ENCODE results near the gene WASL. TPM values are rescaled to one million over a fixed set of nuclear protein-coding genes. Genes with fewer than 3 reads are reported as not detected.

The WASL gene
- total RNA-seq, 1 donor from 2014 or later = 36.0 TPM

DNA sequence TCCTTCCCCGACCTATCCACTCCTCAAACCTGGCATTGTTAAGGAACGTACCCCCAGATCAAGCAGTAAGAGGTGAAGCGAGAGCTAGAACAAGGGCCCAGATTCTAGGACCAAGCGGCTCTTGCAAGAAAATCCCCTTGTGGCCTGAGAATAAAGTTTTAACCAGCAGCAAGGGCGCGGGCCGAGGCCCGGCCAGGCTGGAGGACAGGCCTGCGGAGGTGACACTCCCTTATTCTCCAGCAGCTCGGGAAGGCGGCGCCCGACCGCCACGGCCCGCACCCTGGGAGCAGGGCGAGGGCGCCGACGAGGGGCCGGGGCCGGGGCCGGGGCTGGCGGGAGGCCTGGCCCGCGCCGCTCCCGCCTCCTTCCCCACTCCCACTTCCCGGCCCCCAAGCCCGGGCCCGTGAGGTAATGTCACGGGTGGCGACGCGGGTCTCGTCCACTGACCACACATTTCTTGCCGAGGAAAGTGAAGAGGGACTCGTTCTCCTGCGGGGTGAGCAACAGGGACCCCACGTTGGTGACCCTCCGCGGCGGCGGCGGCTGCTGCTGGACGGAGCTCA is 551 bp downstream of the WASL start:
- Histone ChIP-seq H2AFZ (ENCODE audit: low read depth, low read length) (peak overlapping the region; percentile 93), H3K4me2 (ENCODE audit: low read length) (peak overlapping the region; percentile 98), H3K9me3 (ENCODE audit: insufficient read depth, low read depth, low read length) (no peaks in the 10 kb centered on the region), H3K36me3 (ENCODE audit: insufficient read depth, low read length) (no peaks in the 10 kb centered on the region), H4K20me1 (ENCODE audit: insufficient read depth, low read length) (peaks cover 48% of the 10 kb centered on the region), H3K27ac (ENCODE audit: low read depth, low read length) (peak overlapping the region; percentile 95), H3K9ac (ENCODE audit: low read length) (peak overlapping the region; percentile 96), H3K4me3 (ENCODE audit: insufficient read depth, low read depth, low read length) (peak overlapping the region; percentile 88), H3K79me2 (ENCODE audit: insufficient read depth, low read length) (peaks cover 49% of the 10 kb centered on the region), H3K4me1 (ENCODE audit: insufficient read depth, low read length) (peaks cover 8% of the 10 kb centered on the region), H3K27me3 (ENCODE audit: insufficient read depth, low read length) (no peaks in the 10 kb centered on the region)
- H3K36me3 Mint-ChIP-seq (ENCODE audit: low read depth, unreplicated experiment) = no peaks in the 10 kb centered on the region
- H3K27me3 Mint-ChIP-seq (ENCODE audit: low read depth, unreplicated experiment) = no peaks in the 10 kb centered on the region
- FAIRE-seq (no peak), DNase-seq (ENCODE audit: low read depth) (no peak)
- no peak for TF ChIP-seq EZH2 (IDR thresholded peaks at IDR 0.05; ENCODE audit: insufficient read depth, low read length)
- TF ChIP-seq, protein P1, sequence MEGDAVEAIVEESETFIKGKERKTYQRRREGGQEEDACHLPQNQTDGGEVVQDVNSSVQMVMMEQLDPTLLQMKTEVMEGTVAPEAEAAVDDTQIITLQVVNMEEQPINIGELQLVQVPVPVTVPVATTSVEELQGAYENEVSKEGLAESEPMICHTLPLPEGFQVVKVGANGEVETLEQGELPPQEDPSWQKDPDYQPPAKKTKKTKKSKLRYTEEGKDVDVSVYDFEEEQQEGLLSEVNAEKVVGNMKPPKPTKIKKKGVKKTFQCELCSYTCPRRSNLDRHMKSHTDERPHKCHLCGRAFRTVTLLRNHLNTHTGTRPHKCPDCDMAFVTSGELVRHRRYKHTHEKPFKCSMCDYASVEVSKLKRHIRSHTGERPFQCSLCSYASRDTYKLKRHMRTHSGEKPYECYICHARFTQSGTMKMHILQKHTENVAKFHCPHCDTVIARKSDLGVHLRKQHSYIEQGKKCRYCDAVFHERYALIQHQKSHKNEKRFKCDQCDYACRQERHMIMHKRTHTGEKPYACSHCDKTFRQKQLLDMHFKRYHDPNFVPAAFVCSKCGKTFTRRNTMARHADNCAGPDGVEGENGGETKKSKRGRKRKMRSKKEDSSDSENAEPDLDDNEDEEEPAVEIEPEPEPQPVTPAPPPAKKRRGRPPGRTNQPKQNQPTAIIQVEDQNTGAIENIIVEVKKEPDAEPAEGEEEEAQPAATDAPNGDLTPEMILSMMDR (IDR thresholded peaks at IDR 0.05; ENCODE audit: insufficient read depth, low read depth, low read length) = no peak
- peak overlapping the region; percentile 98 for H3K4me3 Mint-ChIP-seq (ENCODE audit: unreplicated experiment)
- peak overlapping the region; percentile 97 for H3K27ac Mint-ChIP-seq (ENCODE audit: unreplicated experiment)
- no peaks in the 10 kb centered on the region for H3K9me3 Mint-ChIP-seq (ENCODE audit: unreplicated experiment)
- peaks cover 36% of the 10 kb centered on the region for H3K4me1 Mint-ChIP-seq (ENCODE audit: low read depth, unreplicated experiment)

DNA sequence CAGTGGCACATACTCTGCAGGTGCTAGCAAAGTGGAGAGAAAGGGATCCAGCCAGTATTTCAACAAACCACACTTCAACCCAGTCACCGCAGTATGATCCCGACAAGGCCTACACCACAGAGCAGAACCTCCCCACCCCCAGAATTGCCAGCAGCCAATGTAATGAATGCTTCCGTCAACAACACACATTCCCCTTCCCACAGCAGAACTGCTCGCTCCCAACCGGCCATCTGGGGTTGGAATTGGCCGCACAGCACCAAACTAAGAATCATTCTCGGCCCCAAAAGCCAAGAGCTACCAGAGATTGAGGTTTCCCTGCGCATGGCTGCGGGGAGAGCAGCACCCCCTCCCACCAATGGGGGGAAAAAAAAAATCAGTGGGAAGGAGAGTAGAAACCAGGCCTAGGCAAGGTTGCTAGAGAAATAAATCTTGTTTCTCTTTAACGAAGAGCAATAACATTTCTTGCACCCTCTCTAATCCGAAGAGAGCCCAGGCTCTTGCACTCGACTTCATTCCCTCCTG is 1.1 kb downstream of the WASL start:
- H3K9me3 Mint-ChIP-seq (ENCODE audit: unreplicated experiment) = no peaks in the 10 kb centered on the region
- H3K27me3 Mint-ChIP-seq (ENCODE audit: low read depth, unreplicated experiment) = no peaks in the 10 kb centered on the region
- Histone ChIP-seq H3K36me3 (ENCODE audit: insufficient read depth, low read length) (no peaks in the 10 kb centered on the region), H3K4me3 (ENCODE audit: insufficient read depth, low read depth, low read length) (peak overlapping the region; percentile 88), H3K4me2 (ENCODE audit: low read length) (peak overlapping the region; percentile 98), H4K20me1 (ENCODE audit: insufficient read depth, low read length) (peaks cover 54% of the 10 kb centered on the region), H3K27me3 (ENCODE audit: insufficient read depth, low read length) (no peaks in the 10 kb centered on the region), H3K9me3 (ENCODE audit: insufficient read depth, low read depth, low read length) (no peaks in the 10 kb centered on the region), H3K4me1 (ENCODE audit: insufficient read depth, low read length) (peaks cover 8% of the 10 kb centered on the region), H3K9ac (ENCODE audit: low read length) (peak overlapping the region; percentile 96), H3K79me2 (ENCODE audit: insufficient read depth, low read length) (peaks cover 55% of the 10 kb centered on the region), H3K27ac (ENCODE audit: low read depth, low read length) (peak overlapping the region; percentile 95), H2AFZ (ENCODE audit: low read depth, low read length) (peak overlapping the region; percentile 28)
- TF ChIP-seq, protein P1 (IDR thresholded peaks at IDR 0.05; ENCODE audit: insufficient read depth, low read depth, low read length) = no peak
- TF ChIP-seq EZH2 (IDR thresholded peaks at IDR 0.05; ENCODE audit: insufficient read depth, low read length) = no peak
- H3K4me1 Mint-ChIP-seq (ENCODE audit: low read depth, unreplicated experiment) = peaks cover 36% of the 10 kb centered on the region
- H3K36me3 Mint-ChIP-seq (ENCODE audit: low read depth, unreplicated experiment) = no peaks in the 10 kb centered on the region
- peak overlapping the region; percentile 98 for H3K4me3 Mint-ChIP-seq (ENCODE audit: unreplicated experiment)
- peak overlapping the region; percentile 97 for H3K27ac Mint-ChIP-seq (ENCODE audit: unreplicated experiment)
- DNase-seq (ENCODE audit: low read depth) = peak; percentile 95
- no peak for FAIRE-seq

DNA sequence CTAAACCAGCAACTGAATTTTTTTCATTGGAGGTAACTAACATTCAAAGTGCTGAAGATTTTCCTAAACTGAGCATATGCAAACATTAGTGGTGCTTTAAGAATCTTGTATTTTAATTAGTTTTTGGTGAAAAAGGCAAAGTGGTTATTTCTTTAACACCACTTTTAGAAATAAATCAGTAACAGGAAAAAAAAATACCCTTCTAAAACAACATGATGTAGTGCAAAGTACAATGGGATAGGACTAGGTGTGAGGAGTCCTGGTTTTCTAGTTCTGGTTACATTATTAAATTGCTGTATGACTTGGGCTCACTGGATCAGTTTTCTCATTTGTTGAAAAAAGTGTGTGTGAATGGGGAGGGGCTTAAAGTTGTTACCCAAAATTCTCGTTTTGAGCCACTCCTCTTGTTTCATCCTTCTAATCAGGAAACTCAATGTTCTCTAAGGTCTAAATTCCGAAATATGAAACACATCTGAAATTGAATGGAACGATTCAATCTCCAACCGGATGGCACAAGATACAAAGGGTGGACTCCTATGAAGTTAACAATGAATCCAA is 1.8 kb downstream of the WASL start:
- no peak for DNase-seq (ENCODE audit: low read depth)
- Mint-ChIP-seq H3K4me3 (ENCODE audit: unreplicated experiment) (peak overlapping the region; percentile 98), H3K9me3 (ENCODE audit: unreplicated experiment) (no peaks in the 10 kb centered on the region), H3K27me3 (ENCODE audit: low read depth, unreplicated experiment) (no peaks in the 10 kb centered on the region), H3K4me1 (ENCODE audit: low read depth, unreplicated experiment) (peaks cover 36% of the 10 kb centered on the region), H3K27ac (ENCODE audit: unreplicated experiment) (peak overlapping the region; percentile 97), H3K36me3 (ENCODE audit: low read depth, unreplicated experiment) (no peaks in the 10 kb centered on the region)
- Histone ChIP-seq H4K20me1 (ENCODE audit: insufficient read depth, low read length) (peaks cover 59% of the 10 kb centered on the region), H3K79me2 (ENCODE audit: insufficient read depth, low read length) (peaks cover 61% of the 10 kb centered on the region), H3K36me3 (ENCODE audit: insufficient read depth, low read length) (no peaks in the 10 kb centered on the region), H2AFZ (ENCODE audit: low read depth, low read length) (no peak overlapping the region), H3K9ac (ENCODE audit: low read length) (peak overlapping the region; percentile 96), H3K4me3 (ENCODE audit: insufficient read depth, low read depth, low read length) (peak overlapping the region; percentile 88), H3K4me1 (ENCODE audit: insufficient read depth, low read length) (peaks cover 8% of the 10 kb centered on the region), H3K4me2 (ENCODE audit: low read length) (peak overlapping the region; percentile 98), H3K27me3 (ENCODE audit: insufficient read depth, low read length) (no peaks in the 10 kb centered on the region), H3K9me3 (ENCODE audit: insufficient read depth, low read depth, low read length) (no peaks in the 10 kb centered on the region), H3K27ac (ENCODE audit: low read depth, low read length) (no peak overlapping the region)
- FAIRE-seq = no peak
- TF ChIP-seq, protein P1 (IDR thresholded peaks at IDR 0.05; ENCODE audit: insufficient read depth, low read depth, low read length) = no peak
- no peak for TF ChIP-seq EZH2 (IDR thresholded peaks at IDR 0.05; ENCODE audit: insufficient read depth, low read length)

Measured in astrocyte (in vitro differentiated cells and primary cell).